Fibroblast of skin of left quadriceps (primary cell): ENCODE measurements around the gene GPR35.

ENCODE experiments used
- DNase-seq, 2 experiments: peaks; one replicate each; pipeline ENCODE4 v3.0.0-alpha.2; 2013; ENCODE audit warnings: low read depth in 2 of 2

Gene GPR35

DNA sequence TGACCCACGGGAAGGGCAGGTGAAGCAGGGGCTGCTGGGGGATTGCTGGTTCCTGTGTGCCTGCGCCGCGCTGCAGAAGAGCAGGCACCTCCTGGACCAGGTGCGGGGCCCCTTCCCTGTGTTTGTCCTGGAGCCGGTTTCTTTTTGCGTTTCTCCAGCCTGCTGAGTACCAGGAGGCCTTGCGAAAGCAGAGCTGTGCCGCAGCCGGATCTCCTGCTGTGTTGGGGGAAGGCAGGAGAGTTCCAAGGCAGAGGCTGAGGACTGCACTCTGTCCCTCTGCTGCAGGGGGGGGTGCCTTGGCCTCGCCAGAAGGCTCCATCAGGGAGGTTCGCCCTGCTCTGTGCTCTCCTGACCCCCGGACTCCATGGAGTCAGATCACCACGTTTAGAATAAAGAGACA is 35.9 kb upstream of the GPR35 start:
- no peak for DNase-seq

DNA sequence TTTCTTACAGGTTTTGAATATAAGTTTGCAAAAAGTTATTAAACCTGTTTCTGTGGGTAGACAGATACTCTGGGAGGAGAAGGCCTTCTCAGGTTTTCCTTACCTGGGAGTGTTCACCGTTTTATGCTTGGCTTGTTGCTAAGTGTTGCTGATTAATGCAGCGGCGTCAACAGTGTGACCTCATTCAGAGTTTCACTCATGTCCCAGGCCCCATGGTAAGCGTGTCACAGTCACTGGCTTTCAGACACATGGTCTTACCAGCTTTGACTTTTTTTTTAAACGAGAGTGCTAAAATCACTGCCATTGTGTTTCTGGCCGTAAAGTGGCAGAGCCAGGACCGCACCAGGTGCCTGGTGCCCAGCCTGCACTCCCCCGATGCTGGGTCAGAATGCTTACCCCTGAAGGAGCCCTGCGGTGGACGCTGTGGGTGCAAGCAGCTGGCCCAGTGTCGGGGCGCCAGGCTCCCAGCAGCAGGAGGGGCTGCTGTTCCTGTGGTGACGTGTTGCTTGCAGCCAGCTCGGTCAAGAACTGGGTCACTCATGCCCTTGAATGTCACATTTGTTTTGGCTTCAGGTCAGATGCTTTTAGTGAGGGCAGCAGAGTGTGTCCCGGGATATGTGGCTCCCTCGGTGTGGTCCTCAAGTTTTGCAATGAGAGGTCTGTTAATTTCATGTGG is 35.3 kb upstream of the GPR35 start:
- no peak for DNase-seq

DNA sequence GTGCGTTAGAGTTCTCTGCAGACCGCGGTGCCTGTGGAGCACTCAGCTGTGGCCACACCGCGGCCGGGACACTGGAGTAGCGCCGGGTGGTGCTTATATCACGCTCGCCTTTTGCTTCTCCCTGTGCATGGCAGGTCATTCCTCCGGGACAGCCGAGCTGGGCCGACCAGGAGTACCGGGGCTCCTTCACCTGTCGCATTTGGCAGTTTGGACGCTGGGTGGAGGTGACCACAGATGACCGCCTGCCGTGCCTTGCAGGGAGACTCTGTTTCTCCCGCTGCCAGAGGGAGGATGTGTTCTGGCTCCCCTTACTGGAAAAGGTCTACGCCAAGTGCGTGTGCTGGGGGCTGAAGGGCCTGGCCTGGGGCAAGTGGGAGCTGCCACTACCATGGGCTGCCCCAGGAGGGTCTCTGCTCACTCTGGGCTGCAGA is 34.6 kb upstream of the GPR35 start:
- no peak for DNase-seq

DNA sequence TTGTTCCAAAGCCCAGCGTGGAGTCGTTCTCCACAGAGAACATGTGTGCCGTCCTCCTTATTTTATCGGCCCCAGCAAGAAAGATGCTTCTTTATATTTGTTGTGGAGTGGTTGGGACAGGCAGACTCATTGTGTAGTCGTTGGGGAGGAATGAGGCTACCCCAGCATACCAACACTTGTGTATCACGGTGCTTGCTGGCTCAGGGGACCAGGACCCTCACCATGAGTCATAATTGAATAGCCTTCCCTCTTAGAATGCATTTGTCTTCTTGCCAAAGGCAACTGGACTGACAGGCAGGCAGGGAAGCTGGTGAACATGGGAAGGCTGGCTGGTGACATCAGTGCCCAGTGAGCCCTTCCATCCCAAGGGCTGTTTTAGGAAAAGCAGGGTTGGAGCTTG is 34.1 kb upstream of the GPR35 start:
- DNase-seq, result no peak

DNA sequence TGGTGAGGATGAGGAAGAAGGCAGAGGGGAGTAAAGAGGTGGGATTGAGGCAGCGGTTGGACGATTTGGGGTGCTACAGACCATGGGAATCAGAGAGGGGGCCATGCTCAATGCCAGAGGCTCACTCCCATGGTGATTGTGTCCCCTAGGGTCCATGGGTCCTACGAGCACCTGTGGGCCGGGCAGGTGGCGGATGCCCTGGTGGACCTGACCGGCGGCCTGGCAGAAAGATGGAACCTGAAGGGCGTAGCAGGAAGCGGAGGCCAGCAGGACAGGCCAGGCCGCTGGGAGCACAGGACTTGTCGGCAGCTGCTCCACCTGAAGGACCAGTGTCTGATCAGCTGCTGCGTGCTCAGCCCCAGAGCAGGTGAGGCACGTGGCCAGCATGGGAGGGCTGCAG is 33.5 kb upstream of the GPR35 start:
- DNase-seq, result no peak

DNA sequence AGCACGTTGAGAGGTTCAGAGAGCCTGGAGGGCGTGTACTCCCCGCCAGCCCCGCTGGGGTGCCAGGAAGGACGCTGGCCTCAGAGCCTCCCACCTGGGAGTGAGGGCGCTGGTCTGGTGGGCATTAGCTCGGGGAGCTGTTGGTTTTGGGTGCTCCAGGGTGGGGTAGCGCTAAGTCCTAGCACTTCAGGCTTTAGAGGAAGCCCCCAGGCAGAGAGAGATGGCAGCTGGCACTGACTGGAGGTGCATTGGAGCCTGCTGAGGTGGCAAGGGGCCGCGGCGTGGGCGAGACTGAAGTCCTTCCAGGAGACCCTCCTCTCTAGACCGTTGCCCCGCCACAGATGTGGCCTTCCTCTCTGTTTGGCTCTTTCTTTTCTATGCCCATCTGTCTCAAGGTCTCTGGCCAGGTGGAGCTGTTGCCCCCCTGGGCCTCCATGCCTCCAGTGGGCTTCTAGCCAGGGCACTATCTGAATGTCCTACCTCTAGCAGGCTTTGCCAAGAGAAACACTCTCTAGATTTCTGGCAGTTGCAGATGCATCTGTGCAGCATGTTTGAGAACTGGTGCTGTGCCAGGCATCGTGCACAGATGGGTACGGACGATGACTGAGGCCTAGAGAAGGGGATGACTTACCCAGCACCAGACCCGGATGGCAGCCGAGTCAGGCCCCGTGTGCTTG is 32.1 kb upstream of the GPR35 start:
- no peak for DNase-seq

DNA sequence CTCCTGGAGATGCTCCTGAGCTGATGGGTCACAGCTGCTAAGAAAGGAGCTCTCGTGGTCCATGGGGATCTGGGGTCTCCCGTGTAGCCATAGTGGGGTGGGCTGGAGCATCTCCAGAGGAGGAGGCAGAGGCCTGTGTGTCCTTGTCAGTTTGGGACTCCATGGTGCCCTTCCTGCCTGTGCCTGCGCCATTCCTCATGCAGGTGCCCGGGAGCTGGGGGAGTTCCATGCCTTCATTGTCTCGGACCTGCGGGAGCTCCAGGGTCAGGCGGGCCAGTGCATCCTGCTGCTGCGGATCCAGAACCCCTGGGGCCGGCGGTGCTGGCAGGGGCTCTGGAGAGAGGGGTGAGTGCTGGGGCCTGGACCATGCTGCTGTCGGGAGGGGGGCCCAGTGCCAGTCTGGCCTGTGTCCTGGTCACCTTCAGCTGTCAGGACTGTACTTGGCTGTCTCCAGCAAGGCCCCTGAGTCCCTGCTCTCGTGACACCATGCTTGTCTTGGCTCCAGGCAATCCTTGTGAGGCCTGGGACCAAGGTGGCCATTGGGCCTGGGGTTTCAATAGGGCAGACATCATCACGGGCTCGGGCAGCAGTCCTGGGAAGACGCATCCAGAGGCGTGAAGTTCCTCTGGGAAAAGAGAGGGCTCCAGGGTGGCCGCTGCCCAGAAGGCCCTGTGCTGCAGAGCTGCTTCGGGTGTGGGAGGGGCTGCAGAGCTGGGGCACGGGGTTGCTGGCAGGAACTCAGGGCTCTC is 31.4 kb upstream of the GPR35 start:
- no peak for DNase-seq

DNA sequence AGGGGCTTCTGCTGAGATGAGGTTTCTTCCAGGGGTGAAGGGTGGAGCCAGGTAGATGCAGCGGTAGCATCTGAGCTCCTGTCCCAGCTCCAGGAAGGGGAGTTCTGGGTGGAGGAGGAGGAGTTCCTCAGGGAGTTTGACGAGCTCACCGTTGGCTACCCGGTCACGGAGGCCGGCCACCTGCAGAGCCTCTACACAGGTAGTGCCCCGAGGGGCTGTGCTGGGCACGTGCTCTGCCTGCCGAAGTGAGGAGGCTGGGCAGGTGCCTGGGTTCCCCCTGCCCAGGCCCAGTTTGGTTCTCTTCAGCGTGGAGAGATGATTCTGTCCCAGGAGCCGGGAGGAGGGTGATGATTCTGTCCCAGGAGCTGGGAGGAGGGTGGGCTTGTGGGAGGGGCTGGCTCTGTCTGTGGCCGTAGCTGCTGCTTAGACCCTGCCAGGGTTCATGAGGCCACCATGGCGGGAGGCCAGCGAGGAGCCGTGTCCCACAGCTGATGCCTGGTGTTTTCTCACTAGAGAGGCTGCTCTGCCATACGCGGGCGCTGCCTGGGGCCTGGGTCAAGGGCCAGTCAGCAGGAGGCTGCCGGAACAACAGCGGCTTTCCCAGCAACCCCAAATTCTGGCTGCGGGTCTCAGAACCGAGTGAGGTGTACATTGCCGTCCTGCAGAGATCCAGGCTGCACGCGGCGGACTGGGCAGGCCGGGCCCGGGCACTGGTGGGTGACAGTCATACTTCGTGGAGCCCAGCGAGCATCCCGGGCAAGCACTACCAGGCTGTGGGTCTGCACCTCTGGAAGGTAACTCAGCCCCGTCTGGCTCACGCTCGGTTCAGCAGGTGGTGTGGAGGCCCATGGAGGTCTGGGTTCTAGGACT is 30.5 kb upstream of the GPR35 start:
- no peak for DNase-seq

DNA sequence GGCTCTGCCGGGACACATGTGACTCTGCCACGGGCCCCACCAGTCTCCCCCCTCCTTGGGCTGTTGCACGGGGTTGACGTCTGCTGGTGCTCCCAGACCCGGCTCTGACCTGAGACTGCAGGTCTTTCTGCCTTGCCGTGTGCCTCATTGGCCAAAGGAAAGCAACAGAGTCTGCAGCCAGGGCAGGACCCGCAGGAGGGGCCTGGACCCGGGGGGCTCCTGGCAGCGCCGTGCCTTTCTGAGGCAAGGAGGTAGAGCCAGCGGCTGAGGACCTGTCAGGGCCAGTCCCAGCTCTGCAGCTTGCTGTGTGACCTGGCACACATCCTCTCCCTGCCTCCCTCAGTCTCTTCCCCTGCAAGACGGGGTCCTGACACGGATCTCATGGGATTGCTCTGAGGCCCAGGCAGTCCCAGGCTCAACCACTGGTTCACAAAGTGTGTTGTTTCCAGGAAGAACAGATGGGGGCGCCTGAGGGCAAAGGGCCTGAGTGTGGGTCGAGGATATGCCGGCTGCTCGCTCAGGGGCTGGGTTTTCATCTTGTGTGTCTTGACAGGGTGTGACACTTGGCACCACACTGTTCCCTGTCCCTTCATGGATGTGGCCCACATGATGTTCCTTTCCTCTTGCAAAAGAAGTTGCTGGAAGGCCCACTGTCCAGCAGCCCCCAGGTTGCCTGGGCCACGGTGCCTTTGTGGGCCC is 29.8 kb upstream of the GPR35 start:
- DNase-seq, result no peak

DNA sequence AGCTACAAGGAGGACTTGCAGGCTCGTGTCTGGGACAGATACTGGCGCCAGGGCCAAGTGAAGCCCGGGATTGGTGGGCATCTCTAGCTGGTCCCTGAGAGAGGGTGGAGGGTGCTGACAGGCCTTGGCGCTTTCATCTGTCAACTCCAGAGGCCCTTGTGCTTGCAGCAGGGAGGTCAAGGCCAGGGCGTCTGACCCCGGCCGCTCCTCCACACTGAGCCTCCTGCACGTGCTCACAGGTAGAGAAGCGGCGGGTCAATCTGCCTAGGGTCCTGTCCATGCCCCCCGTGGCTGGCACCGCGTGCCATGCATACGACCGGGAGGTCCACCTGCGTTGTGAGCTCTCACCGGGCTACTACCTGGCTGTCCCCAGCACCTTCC is 29.2 kb upstream of the GPR35 start:
- DNase-seq, result no peak

DNA sequence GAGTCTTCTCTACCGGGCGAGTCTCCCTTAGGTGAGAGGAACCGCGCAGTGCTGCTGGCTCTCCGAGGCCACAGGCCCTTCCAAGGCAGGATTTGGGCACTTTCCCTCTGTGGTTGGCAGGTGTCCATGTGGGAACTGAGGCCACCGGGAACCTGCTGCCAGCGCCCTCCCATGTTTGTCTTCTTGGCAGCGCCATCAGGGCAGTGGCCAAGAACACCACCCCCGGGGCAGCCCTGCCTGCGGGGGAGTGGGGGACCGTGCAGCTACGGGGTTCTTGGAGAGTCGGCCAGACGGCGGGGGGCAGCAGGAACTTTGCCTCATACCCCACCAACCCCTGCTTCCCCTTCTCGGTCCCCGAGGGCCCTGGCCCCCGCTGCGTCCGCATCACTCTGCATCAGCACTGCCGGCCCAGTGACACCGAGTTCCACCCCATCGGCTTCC is 28.8 kb upstream of the GPR35 start:
- no peak for DNase-seq

DNA sequence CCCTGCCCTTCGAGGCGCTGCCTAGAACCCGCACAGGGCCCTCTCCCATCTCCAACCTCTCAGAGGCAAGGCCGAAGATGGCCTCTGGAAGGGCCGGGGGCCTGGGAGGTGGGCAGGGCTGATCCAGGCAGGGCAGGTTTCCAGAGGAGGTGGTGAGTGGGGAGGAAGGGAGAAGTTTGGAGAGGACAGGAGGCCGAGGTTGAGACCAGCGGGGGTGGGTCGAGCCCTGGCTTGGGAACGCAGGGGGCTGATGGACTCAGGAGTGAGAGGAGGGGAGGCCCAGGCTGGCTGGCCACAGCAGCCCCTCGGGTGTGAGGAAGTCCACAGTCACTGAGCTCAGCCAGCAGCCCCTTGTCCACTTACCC is 28.2 kb upstream of the GPR35 start:
- no peak for DNase-seq

DNA sequence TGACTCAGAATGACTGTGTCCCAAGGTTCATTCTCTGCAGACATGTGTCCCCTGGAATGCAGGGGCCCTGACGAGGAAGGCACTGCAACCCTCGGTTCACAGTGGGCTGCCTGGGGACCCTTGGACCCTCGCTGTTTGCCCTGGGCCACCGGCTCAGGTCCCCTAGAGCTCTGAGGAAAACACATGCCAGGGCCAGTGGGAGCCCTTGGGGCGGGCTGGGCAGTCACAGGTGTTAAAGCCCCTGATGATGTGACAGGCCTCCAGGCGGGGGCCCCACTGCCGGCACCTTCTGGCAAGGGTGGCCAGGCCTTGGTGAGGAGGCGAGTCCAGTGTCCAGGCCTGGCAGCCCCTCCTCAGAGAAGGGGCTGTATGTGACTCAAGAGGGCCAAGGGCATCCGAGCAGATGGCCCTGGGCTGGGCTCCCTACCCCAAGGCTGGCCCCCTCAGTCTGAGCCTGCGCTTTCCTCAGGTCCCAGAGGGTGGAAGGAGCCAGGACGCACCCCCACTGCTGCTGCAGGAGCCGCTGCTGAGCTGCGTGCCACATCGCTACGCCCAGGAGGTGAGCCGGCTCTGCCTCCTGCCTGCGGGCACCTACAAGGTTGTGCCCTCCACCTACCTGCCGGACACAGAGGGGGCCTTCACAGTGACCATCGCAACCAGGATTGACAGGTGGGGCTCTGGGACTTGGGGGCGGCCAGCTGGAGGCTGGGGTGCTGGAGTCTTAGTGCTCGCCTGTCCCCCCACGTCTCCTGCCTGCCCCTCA is 27.7 kb upstream of the GPR35 start:
- DNase-seq, result no peak

DNA sequence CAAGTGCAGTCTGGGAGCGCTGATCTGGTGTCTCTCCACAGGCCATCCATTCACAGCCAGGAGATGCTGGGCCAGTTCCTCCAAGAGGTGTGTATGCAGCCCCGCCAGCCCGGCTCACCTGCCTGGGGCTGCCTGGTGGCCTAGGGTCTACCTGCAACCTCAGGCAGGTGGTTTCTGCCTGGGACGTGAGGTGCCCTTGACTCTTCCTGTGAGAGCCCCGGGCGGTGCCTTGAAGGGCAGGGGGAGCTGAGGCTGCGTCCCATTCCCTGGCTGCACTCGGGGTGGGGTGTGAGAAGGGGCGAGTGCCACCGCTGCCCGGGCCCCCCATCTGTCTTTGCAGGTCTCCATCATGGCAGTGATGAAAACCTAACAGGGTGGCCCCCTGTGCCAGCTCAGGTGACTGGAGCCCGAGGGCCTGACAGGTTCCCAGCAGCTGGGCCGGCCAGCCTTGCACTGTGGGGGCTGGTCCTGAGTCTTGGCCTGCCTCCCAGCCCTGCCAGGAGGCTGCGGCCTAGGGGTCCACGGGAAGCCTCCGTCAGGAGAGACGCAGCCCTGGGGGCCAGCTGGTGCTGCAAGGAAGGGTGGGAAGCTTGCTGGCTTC is 26.9 kb upstream of the GPR35 start:
- DNase-seq, result no peak

DNA sequence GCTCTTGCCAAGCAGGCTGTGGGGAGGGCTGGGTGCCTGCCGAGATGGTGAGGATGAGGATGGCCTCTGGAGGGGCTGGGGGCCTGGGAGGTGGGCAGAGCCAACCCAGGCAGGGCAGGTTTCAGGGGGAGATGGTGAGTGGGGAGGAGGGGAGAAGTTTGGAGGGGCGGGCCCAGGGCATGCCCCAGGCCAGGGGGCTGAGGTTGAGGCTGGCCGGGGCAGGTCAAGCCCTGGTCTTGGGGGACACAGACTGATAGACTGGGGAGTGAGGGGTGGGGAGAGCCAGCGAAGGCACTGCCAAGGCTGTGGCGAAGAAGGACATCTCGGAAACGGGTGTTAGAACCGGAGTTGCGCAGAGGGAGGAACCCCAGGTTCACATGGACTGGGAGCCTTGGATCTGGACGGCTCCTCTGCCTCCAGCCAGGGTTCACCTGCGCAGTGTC is 26.1 kb upstream of the GPR35 start:
- no peak for DNase-seq

DNA sequence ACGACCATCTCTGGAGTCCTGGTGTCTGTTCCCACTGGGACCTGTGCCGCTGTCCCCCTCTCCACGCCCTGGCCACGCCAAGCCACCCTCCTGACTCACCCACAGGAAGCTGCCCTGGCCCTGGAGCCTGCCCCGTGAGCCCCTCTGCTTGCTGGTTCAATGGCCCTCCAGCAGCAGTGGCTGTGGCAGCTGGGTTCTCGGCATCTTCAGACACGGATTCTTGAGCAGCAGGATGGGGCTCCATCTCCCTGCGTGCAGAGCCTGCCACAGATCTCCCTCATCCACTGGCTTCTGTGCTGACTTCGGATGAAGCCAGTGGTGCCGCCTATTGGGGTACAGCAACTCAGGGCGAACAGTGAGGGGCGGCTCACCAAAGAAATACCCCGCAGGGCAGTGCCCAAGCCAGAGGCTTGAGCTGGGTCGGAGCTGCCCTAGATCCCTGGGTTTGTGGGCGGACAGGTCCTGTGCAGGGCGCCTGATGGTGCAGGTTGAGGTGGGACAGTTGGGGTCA is 24.8 kb upstream of the GPR35 start:
- DNase-seq, result no peak

DNA sequence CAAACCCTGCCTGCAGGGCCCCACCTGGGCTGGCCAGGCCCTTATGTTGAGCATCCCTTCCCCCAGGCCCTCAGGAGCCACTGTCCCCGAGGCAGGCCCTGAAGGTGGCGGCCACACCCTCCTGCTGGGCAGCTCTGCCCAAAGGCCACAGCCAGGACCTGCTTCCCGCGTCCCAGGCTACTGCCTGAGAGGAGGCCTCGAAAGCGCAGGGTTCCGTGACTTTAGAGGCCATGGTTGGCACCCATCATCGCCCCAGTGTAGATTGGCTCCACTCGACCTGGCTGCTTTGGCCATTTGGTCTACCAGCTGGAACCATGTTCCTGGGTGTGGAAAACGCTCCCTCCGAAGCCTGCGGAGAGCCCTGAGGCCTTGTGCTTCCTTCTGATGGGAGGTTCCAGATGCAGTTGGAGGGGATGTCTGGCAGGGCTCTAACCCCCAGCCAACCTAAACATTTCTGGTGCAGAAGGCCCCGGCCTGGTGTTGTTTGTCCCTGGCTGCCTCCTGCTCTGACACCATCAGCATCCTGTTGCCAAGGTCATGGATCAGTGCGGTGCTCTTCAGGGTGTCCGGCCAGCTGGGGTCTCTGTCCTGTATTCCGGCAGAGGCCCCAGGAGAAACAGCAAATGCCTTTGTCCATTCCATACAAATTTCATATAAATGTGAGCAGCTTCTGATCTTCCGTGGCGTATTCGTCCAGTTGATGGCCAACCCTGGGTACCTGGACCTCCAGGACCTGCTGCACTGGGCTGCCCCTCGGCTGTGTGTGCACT is 24.0 kb upstream of the GPR35 start:
- DNase-seq, result no peak

DNA sequence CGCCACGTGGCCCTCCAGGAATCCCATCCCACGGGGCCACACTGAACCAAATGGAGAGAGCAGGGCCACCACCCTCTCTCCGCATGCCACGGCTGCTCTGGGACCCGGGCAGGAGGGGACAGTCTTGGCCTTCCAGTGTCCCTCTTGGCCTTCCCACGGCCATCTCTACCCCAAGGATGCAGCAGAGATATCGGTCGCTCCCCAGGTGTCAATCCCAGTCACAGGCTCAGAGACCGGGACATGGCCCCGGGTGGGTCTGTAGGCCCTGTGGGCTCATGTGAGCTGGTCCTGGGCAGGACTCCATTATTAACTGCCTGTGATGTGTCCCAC is 23.5 kb upstream of the GPR35 start:
- DNase-seq, result no peak

DNA sequence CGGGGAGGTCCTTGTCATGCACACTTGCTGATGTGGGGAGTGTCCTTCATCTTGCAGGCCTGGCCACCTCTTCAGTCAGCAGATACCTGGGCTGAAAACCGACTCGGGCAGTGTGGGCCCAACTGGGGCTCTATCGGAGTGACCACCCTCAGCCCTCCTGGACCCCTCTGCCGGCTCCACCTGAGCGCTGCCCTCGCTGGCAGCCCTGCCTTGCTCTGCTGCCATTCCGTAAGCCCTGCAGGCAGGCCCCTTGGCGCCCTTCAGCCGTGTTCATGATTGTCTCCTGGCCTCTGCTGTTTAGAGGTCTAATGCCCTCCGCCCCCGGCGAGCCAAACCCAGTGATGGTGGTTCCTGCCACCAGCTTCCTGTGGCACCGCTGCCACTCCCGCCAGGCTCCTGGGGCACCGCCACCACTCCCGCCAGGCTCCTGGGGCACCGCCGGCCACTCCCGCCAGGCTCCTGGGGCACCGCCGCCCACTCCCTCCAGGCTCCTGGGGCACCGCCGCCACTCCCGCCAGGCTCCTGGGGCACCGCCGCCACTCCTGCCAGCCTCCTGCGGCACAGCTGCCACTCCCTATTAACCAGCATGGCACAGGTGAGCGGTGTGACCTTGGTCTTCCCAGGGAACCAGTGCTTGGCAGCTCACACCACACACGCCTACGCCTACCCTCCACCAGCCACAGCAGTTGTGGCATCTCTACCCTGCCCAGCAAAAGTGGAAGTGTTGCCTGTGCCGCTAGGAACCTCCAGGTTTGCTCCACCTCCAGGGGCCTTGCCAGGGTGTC is 22.8 kb upstream of the GPR35 start:
- no peak for DNase-seq
